K562 (cell line): ENCODE measurements around the gene CTIF. TPM values are rescaled to one million over a fixed set of nuclear protein-coding genes. Genes with fewer than 3 reads are reported as not detected.

Experiments
- ATAC-seq: fragments of 200-7000 bp; cut with Tn5 transposase; 3 replicates; pipeline ENCODE4 v1.9.1; 2020; ENCODE audit warnings: moderate library complexity
- BruUV-seq: library from RNA; stranded (reverse); fragments of 400-500 nt; replicated peaks from 2 replicates; lab custom pipeline; 2021; lab: Mats Ljungman, UMichigan
- CTCF ChIA-PET: fragments of 300-600 bp; formaldehyde crosslinking; extraction: SDS; loops from one replicate; lab custom pipeline; 2021; ENCODE audit warnings: low intra/inter-chr PET ratio; lab: Yijun Ruan, JAX
- POLR2A ChIA-PET: fragments of 300-600, 350-650 bp; sonication (Branson Sonifier 250); formaldehyde crosslinking; extraction: SDS; loops from one replicate; lab custom pipeline; 2021; ENCODE audit warnings: antibody characterized with exemption, inconsistent platforms; lab: Yijun Ruan, JAX
- DNase-seq, 4 experiments: peaks; one replicate each; pipeline versions ENCODE4 v3.0.0 to v3.0.0-alpha.2; 2011 to 2018; ENCODE audit warnings: low spot score in 3 of 4, mixed read lengths in 3 of 4; ENCODE audit errors: extremely low read depth in 1 of 4
- FAIRE-seq: peaks from 2 replicates; lab custom pipeline; 2011; peaks lifted over from hg19 to GRCh38; lab: Jason Lieb, UNC
- H2AFZ ChIP-seq: 2 replicates; pipeline ENCODE4 v1.6.0; 2011; ENCODE audit warnings: low read depth, low read length, control low read depth, inconsistent platforms
- H3K27ac ChIP-seq: fragments of 200-600 bp; 3 replicates; pipeline ENCODE4 v1.8.0; 2011; ENCODE audit warnings: low read depth, mild to moderate bottlenecking, control low read depth, inconsistent platforms, low read length, moderate library complexity, mixed read lengths; ENCODE audit errors: extremely low read depth
- H3K27me3 ChIP-seq, 2 experiments: fragments of 300-600 bp in 1 of 2; 2 replicates in 1 of 2; 3 replicates in 1 of 2; pipeline versions ENCODE4 v1.6.0 to v1.8.0; 2011; ENCODE audit warnings: inconsistent platforms in 2 of 2, low read length in 2 of 2, mild to moderate bottlenecking in 1 of 2, mixed read lengths in 1 of 2, moderate library complexity in 1 of 2; ENCODE audit not compliant: control insufficient read depth in 2 of 2, insufficient read depth in 2 of 2
- H3K36me3 ChIP-seq: fragments of 300-600 bp; 3 replicates; pipeline ENCODE4 v1.8.0; 2011; ENCODE audit warnings: mild to moderate bottlenecking, low read length, inconsistent platforms; ENCODE audit not compliant: control insufficient read depth, insufficient read depth
- H3K4me1 ChIP-seq, 2 experiments: fragments of 200-600 bp in 1 of 2; replicated peaks in 1 of 2; 2 replicates in 1 of 2; 3 replicates in 1 of 2; pipeline versions ENCODE4 v1.5.1 to v1.8.0; 2011; ENCODE audit warnings: inconsistent platforms in 2 of 2, low read length in 2 of 2, mild to moderate bottlenecking in 1 of 2, mixed read lengths in 1 of 2, moderate library complexity in 1 of 2; ENCODE audit not compliant: control insufficient read depth in 2 of 2, insufficient read depth in 2 of 2
- H3K4me2 ChIP-seq: 2 replicates; pipeline ENCODE4 v1.6.1; 2011; ENCODE audit warnings: low read length, control low read depth, inconsistent platforms, mixed read lengths; ENCODE audit not compliant: insufficient read depth
- H3K4me3 ChIP-seq: fragments of 200-600 bp; sonication (generic), shearing (Covaris generic); 2 replicates; pipeline ENCODE4 v1.5.1; 2016; ENCODE audit warnings: control low read depth, inconsistent platforms
- H3K79me2 ChIP-seq: fragments of 200-600 bp; 3 replicates; pipeline ENCODE4 v1.8.0; 2011; ENCODE audit warnings: low read length, inconsistent platforms; ENCODE audit not compliant: control insufficient read depth, insufficient read depth
- H3K9ac ChIP-seq, 2 experiments: 2 replicates each; pipeline versions ENCODE4 v1.6.0 to v1.6.1; 2011; ENCODE audit warnings: low read depth in 2 of 2, low read length in 2 of 2, control low read depth in 1 of 2, inconsistent platforms in 1 of 2, mild to moderate bottlenecking in 1 of 2, mixed read lengths in 1 of 2; ENCODE audit not compliant: insufficient read depth in 1 of 2
- H3K9me1 ChIP-seq: one replicate; pipeline ENCODE4 v1.6.0; 2011; ENCODE audit warnings: inconsistent platforms, mild to moderate bottlenecking, low read length, moderate library complexity; ENCODE audit not compliant: control insufficient read depth, insufficient read depth
- H3K9me3 ChIP-seq: replicated peaks from 2 replicates; pipeline ENCODE4 v1.5.1; 2011; ENCODE audit warnings: low read depth, low read length, inconsistent platforms; ENCODE audit not compliant: control insufficient read depth, insufficient read depth
- H4K20me1 ChIP-seq: replicated peaks from 2 replicates; pipeline ENCODE4 v1.6.1; 2011; ENCODE audit warnings: low read length, inconsistent platforms, mixed read lengths; ENCODE audit not compliant: control insufficient read depth, insufficient read depth
- EZH2 ChIP-seq: IDR thresholded peaks from 2 replicates; pipeline ENCODE4 v1.6.1; 2012; ENCODE audit warnings: low read depth, mild to moderate bottlenecking, inconsistent platforms, low read length, borderline replicate concordance
- GTF2F1 ChIP-seq: IDR thresholded peaks from 2 replicates; pipeline ENCODE4 v1.6.1; 2011; ENCODE audit warnings: low read depth, low read length, improper control_type of control experiment
- MED1 ChIP-seq: sonication (generic); formaldehyde crosslinking; IDR thresholded peaks from 2 replicates; pipeline ENCODE4 v1.8.1; 2023; ENCODE audit warnings: missing genetic modification reagents, borderline replicate concordance
- POLR2G ChIP-seq: fragments of 200-400 bp; formaldehyde crosslinking; IDR thresholded peaks from 2 replicates; pipeline ENCODE4 v1.6.1; 2017; ENCODE audit warnings: low read depth, mild to moderate bottlenecking, antibody characterized with exemption, low read length, moderate library complexity
- SRSF1 ChIP-seq: fragments of 200-400 bp; formaldehyde crosslinking; IDR thresholded peaks from 2 replicates; pipeline ENCODE4 v1.6.1; 2017; ENCODE audit warnings: mild to moderate bottlenecking, low read depth, low read length, moderate library complexity
- WGBS: fragments of 100-300 bp; shearing (Covaris generic); methylation state at CpG from one replicate; pipeline ENCODE4 v1.1.6; 2016; ENCODE audit warnings: low coverage, mixed read lengths; ENCODE audit not compliant: insufficient coverage; ENCODE audit errors: missing lambda C conversion rate; 5-methylcytosine and 5-hydroxymethylcytosine counted together
- in situ Hi-C: fragments of 300-500 bp; cut with MboI; formaldehyde crosslinking; loops from 4 replicates; pipeline ENCODE4 v1.15.0; 2018; ENCODE audit warnings: inconsistent platforms, mixed read lengths
- intact Hi-C: fragments of 100-400 bp; cut with micrococcal nuclease; formaldehyde crosslinking; loops from 2 replicates; pipeline ENCODE4 v1.14.2; 2022
- polyA plus RNA-seq, 8 experiments: library from polyadenylated mRNA; depleted of rRNA in 4 of 8; stranded (reverse) in 5 of 8; unstranded in 3 of 8; fragments of >200 nt; fragmentation: Nextera tagmentation in 2 of 8; fragmentation: Illumina TruSeq in 1 of 8; extraction: Ambion mirVana in 2 of 8; extraction: Trizol in 1 of 8; gene quantifications; 2 replicates each; pipeline versions ENCODE4 v1.2.1 to v1.2.3, GENCODE V29; 2011 to 2014; ENCODE audit warnings: inconsistent platforms in 1 of 8, missing spikeins in 1 of 8
- total RNA-seq, 7 experiments: library from RNA; depleted of rRNA in 6 of 7; stranded (reverse); fragments of >200 nt in 6 of 7; fragmentation: Illumina TruSeq in 2 of 7; extraction: Trizol in 2 of 7; gene quantifications; 2 replicates each; pipeline versions ENCODE4 v1.2.1 to v1.2.3, GENCODE V29; 2011 to 2021; ENCODE audit warnings: low replicate concordance in 1 of 7
- TF ChIP-seq, protein P1 (sequence below): fragments of 250-450 bp; sonication (Bioruptor Pico); IDR thresholded peaks from 2 replicates; pipeline ENCODE4 v1.4.0; 2020; ENCODE audit warnings: mild to moderate bottlenecking, moderate library complexity, borderline replicate concordance
- TF ChIP-seq, protein P2 (sequence below): fragments of 250-450 bp; sonication (Bioruptor Pico); IDR thresholded peaks from 2 replicates; pipeline ENCODE4 v1.5.0; 2021; ENCODE audit warnings: mild to moderate bottlenecking, moderate library complexity
- TF ChIP-seq, protein P3 (sequence below): fragments of 250-450 bp; sonication (Bioruptor Pico); IDR thresholded peaks from 2 replicates; pipeline ENCODE4 v1.5.0; 2020; ENCODE audit warnings: mild to moderate bottlenecking, borderline replicate concordance
- TF ChIP-seq, protein P4 (sequence below): sonication (generic); formaldehyde crosslinking; IDR thresholded peaks from 2 replicates; pipeline ENCODE4 v1.8.1; 2023; ENCODE audit warnings: mild to moderate bottlenecking, missing genetic modification reagents

Gene CTIF
- total and polyA plus RNA-seq, 9 of the 15 experiments (the other 6 are each of a cell fraction or from before 2014, with no cell fraction given) = 0.17 to 11.5 (median 2.2) TPM

DNA sequence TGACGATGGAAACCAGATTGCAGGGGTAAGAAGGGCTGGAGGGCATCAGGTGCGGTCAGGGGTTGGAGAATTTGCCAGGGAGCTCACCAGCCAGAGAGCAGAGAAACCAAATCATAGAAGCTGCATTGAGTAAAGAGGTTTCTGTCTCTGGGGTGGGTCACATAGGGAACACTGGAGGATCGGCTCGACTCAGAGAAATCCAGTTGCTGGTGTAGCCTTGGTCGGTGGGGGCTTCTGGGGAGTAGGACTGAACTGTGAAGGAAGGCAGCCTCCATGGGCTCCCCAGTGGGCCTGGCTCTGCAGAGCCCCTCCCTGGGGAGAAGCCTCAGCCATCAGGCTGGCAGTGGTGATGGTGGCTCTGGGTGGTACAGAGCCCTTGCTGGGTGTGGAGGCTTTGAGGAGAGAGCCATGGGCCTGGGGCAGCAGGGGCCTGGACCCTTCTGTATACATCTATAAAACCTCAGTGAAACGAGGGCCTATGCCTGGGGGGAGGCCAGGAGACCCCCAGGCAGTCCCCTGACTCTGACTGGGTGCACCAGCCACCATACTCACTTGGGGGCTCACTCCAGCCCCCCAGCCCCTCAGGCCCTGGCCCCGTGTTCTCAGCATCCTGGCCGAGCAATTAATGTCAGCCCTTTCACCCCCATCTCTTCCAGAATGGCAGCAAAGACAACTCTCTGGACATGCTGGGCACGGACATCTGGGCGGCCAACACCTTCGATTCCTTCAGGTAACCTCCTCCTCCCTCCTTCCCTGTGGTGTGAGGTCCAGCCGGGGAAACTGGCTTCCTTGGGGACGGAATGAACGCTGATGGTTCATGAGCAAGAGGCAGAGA is 124.5 kb downstream of the CTIF start:
- DNase-seq (no peak), FAIRE-seq (no peak), ATAC-seq (no peak)
- peaks cover 0 to 13% of the 10 kb centered on the region in 2 experiments; a peak in 3 of 5 replicates for H3K4me1 ChIP-seq
- in situ Hi-C loops (loop anchor here (5.0 kb wide), 1 partner anchor 186 kb away; no protein-coding TSS in a partner anchor), intact Hi-C loops (loop anchor here (5.0 kb wide), 1 partner anchor 56 kb away; no protein-coding TSS in a partner anchor)
- H3K4me3 ChIP-seq = no peak overlapping the region
- H3K4me2 ChIP-seq = no peak overlapping the region
- H3K9me3 ChIP-seq = no peaks in the 10 kb centered on the region
- CTCF ChIA-PET = interaction anchor here (2.3 kb wide), 1 partner anchor 187 kb away, joined by 13 read pairs; no protein-coding TSS in a partner anchor
- no TSS peak for BruUV-seq
- no peaks in the 10 kb centered on the region for H3K9me1 ChIP-seq
- H3K79me2 ChIP-seq = no peaks in the 10 kb centered on the region
- H2AFZ ChIP-seq = no peak overlapping the region
- no peak overlapping the region for H3K27ac ChIP-seq
- H3K9ac ChIP-seq = no peak overlapping the region
- H4K20me1 ChIP-seq = no peaks in the 10 kb centered on the region
- POLR2A ChIA-PET = no interaction called here
- WGBS = 58% methylated on average over 10 of the region's 14 CpGs
- H3K27me3 ChIP-seq = no peaks in the 10 kb centered on the region
- no peaks in the 10 kb centered on the region for H3K36me3 ChIP-seq
- TF ChIP-seq, protein P1, sequence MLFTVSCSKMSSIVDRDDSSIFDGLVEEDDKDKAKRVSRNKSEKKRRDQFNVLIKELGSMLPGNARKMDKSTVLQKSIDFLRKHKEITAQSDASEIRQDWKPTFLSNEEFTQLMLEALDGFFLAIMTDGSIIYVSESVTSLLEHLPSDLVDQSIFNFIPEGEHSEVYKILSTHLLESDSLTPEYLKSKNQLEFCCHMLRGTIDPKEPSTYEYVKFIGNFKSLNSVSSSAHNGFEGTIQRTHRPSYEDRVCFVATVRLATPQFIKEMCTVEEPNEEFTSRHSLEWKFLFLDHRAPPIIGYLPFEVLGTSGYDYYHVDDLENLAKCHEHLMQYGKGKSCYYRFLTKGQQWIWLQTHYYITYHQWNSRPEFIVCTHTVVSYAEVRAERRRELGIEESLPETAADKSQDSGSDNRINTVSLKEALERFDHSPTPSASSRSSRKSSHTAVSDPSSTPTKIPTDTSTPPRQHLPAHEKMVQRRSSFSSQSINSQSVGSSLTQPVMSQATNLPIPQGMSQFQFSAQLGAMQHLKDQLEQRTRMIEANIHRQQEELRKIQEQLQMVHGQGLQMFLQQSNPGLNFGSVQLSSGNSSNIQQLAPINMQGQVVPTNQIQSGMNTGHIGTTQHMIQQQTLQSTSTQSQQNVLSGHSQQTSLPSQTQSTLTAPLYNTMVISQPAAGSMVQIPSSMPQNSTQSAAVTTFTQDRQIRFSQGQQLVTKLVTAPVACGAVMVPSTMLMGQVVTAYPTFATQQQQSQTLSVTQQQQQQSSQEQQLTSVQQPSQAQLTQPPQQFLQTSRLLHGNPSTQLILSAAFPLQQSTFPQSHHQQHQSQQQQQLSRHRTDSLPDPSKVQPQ (CRISPR knock-in tag) = no peak
- TF ChIP-seq GTF2F1 (no peak), SRSF1 (no peak), EZH2 (no peak), POLR2G (no peak), MED1 (CRISPR knock-in tag) (no peak)
- TF ChIP-seq, protein P2, sequence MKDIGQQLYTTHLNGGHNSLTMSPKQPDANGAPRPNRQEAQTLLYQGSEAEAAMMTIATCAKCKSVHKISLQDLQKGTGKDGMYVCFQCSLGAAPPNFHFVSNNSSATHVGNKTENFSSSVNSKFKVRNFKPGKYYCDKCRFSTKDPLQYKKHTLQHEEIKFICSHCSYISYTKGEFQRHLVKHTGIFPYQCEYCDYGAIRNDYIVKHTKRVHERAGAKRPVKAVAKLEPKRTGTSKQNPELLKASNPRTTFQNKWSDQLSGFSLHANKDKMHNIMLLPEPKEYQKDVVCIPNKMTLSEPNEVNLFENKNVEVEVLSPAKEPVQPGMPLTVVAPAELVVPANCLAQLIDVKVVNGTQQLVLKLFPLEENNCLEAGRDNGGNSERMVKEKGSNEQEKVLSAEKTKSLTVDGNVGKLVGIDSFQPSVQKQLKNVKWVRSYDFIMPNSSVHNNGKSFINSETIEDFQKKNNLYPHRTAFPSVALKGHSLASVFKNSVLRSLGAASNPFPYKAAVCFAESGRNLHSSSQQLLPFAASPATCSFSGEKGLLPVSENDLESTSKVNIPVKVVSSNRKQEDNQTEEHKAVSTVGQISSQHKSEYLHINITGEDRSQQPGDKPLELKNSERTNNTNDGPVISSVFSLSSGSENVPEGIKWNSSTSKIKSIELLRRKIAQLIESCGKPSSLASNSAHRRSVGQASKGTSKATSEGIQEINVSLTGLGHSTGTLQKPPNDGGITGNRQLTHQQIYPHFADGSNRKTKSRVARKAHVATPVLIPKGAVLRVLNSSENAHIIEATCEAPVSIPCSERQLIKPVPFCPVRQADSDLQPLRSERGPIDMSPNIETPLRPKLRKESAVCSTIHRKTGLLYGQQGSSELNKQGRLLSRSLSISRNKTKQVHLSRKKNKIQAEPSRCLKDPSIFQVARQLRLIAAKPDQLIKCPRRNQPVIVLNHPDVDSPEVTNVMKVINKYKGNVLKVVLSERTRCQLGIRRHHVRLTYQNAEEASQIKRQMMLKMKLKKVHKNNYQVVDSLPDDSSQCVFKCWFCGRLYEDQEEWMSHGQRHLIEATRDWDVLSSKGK (CRISPR knock-in tag) = no peak
- TF ChIP-seq, protein P3, sequence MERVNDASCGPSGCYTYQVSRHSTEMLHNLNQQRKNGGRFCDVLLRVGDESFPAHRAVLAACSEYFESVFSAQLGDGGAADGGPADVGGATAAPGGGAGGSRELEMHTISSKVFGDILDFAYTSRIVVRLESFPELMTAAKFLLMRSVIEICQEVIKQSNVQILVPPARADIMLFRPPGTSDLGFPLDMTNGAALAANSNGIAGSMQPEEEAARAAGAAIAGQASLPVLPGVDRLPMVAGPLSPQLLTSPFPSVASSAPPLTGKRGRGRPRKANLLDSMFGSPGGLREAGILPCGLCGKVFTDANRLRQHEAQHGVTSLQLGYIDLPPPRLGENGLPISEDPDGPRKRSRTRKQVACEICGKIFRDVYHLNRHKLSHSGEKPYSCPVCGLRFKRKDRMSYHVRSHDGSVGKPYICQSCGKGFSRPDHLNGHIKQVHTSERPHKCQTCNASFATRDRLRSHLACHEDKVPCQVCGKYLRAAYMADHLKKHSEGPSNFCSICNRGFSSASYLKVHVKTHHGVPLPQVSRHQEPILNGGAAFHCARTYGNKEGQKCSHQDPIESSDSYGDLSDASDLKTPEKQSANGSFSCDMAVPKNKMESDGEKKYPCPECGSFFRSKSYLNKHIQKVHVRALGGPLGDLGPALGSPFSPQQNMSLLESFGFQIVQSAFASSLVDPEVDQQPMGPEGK (CRISPR knock-in tag) = no peak
- TF ChIP-seq, protein P4, sequence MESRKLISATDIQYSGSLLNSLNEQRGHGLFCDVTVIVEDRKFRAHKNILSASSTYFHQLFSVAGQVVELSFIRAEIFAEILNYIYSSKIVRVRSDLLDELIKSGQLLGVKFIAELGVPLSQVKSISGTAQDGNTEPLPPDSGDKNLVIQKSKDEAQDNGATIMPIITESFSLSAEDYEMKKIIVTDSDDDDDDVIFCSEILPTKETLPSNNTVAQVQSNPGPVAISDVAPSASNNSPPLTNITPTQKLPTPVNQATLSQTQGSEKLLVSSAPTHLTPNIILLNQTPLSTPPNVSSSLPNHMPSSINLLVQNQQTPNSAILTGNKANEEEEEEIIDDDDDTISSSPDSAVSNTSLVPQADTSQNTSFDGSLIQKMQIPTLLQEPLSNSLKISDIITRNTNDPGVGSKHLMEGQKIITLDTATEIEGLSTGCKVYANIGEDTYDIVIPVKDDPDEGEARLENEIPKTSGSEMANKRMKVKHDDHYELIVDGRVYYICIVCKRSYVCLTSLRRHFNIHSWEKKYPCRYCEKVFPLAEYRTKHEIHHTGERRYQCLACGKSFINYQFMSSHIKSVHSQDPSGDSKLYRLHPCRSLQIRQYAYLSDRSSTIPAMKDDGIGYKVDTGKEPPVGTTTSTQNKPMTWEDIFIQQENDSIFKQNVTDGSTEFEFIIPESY = no peak
